Measurements from ENCODE around the gene SUN5. TPM values are rescaled to one million over a fixed set of nuclear protein-coding genes. Genes with fewer than 3 reads are reported as not detected.
"Not testable (repeated sequence)": the region's sequence is repeated elsewhere in the genome, so short reads cannot be mapped to it uniquely, and the experiment has no call there.

SUN5 gene
- total RNA-seq, 1 experiment from 2014 or later: not detected

DNA sequence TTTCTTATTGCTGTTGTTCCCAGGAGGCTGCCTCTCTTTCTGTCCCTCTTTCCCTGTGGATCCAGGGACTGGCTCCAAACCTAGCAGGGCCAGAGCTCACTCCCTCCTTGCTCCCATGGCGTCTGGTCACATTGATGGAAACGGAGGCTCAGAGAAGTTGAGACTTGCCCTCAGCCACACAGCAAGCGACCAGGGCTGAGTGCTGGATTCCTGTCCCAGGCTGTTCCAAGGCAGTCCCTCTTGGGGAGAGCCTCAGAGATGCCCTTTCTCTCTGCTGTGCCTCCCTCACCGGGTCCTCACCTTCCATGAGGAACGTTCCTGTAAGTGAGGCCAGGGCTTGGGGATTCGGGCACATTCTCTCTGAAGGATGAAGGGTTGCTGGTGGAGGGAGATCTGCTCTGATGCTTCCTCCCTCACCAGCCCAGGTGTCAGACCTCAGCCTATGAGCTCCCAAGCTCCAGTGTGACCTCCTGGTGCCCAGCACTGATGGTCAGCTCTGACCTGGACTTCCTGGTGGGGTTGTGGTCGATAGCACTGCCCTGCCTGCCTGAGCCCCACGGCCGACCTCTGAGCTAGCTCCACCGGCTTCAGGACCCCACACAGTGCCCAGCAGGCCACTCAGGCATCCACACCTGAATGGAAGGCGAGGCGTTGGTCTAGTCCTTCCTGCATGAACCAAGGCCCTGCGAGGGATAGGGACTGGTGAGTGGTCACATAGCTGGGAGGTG lies 26.8 kb downstream of the SUN5 start:
- H3K27ac Mint-ChIP-seq (ENCODE audit: unreplicated experiment): no peak overlapping the region
- H3K4me1 Mint-ChIP-seq (ENCODE audit: low read depth, unreplicated experiment): peaks cover 10% of the 10 kb centered on the region
- peak in 1 of 2 experiments; percentile 42 for DNase-seq
- no peaks in the 10 kb centered on the region for H3K36me3 Mint-ChIP-seq (ENCODE audit: insufficient read depth, unreplicated experiment)
- no TSS peak for BruUV-seq (replicated peaks)
- Histone ChIP-seq H3K27me3 (replicated peaks; ENCODE audit: control insufficient read depth, insufficient read depth, low read length) (no peaks in the 10 kb centered on the region), H3K36me3 (ENCODE audit: control insufficient read depth, insufficient read depth, low read length) (no peaks in the 10 kb centered on the region), H3K4me3 (ENCODE audit: low read depth, low read length) (no peak overlapping the region), H3K9me3 (peaks cover 16% of the 10 kb centered on the region; the same call in 1 of the 2 replicates), H3K4me1 (0 out of 2 replicates have a peak, but pooled peaks cover 4% of the 10 kb centered on the region)
- H3K4me3 Mint-ChIP-seq (ENCODE audit: unreplicated experiment): no peak overlapping the region
- H3K27me3 Mint-ChIP-seq (ENCODE audit: insufficient read depth, unreplicated experiment): peaks cover 3% of the 10 kb centered on the region
- no peaks in the 10 kb centered on the region for H3K9me3 Mint-ChIP-seq (ENCODE audit: unreplicated experiment)
- intact Hi-C loops (cut with micrococcal nuclease; ENCODE audit: unreplicated experiment): no loop called here
- TF ChIP-seq, protein P1, sequence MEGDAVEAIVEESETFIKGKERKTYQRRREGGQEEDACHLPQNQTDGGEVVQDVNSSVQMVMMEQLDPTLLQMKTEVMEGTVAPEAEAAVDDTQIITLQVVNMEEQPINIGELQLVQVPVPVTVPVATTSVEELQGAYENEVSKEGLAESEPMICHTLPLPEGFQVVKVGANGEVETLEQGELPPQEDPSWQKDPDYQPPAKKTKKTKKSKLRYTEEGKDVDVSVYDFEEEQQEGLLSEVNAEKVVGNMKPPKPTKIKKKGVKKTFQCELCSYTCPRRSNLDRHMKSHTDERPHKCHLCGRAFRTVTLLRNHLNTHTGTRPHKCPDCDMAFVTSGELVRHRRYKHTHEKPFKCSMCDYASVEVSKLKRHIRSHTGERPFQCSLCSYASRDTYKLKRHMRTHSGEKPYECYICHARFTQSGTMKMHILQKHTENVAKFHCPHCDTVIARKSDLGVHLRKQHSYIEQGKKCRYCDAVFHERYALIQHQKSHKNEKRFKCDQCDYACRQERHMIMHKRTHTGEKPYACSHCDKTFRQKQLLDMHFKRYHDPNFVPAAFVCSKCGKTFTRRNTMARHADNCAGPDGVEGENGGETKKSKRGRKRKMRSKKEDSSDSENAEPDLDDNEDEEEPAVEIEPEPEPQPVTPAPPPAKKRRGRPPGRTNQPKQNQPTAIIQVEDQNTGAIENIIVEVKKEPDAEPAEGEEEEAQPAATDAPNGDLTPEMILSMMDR (IDR thresholded peaks at IDR 0.05; ENCODE audit: insufficient read depth in 1 of 2, low read depth in 1 of 2, low read length in 1 of 2, severe bottlenecking in 1 of 2, unreplicated experiment in 1 of 2): no peak
- ChIA-PET POLR2A (no interaction called here), CTCF (no interaction called here)

DNA sequence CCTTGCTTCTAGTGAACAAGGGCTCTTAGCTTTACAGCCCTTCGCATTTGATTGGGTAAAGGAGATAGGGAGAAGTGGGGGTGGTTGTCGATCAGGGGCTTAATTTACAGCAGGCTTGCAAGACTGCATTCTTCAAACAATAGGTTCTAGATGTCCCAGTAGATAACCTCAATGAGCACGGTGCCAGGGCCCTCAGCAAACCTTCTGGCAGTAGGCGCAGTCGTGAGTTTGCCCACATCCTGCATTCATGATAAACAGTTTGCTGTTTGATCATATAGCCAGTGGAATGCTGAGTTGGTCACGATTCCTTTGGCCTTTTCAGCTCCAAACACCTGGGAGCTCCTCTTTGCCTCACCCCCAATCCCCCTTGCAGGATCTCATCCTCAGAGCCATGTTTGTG lies 27.5 kb downstream of the SUN5 start:
- Histone ChIP-seq H3K4me1 (0 out of 2 replicates have a peak, but pooled peaks cover 4% of the 10 kb centered on the region), H3K27me3 (replicated peaks; ENCODE audit: control insufficient read depth, insufficient read depth, low read length) (no peaks in the 10 kb centered on the region), H3K36me3 (ENCODE audit: control insufficient read depth, insufficient read depth, low read length) (no peaks in the 10 kb centered on the region), H3K4me3 (ENCODE audit: low read depth, low read length) (no peak overlapping the region), H3K9me3 (peaks cover 16% of the 10 kb centered on the region; the same call in 1 of the 2 replicates)
- ChIA-PET POLR2A (no interaction called here), CTCF (no interaction called here)
- intact Hi-C loops (cut with micrococcal nuclease; ENCODE audit: unreplicated experiment): no loop called here
- Mint-ChIP-seq H3K4me3 (ENCODE audit: unreplicated experiment) (no peak overlapping the region), H3K9me3 (ENCODE audit: unreplicated experiment) (no peaks in the 10 kb centered on the region), H3K27ac (ENCODE audit: unreplicated experiment) (no peak overlapping the region), H3K27me3 (ENCODE audit: insufficient read depth, unreplicated experiment) (peaks cover 3% of the 10 kb centered on the region), H3K36me3 (ENCODE audit: insufficient read depth, unreplicated experiment) (no peaks in the 10 kb centered on the region), H3K4me1 (ENCODE audit: low read depth, unreplicated experiment) (peaks cover 10% of the 10 kb centered on the region)
- no TSS peak for BruUV-seq (replicated peaks)
- peak in 1 of 2 experiments; percentile 30 for DNase-seq
- TF ChIP-seq, protein P1 (IDR thresholded peaks at IDR 0.05; ENCODE audit: insufficient read depth in 1 of 2, low read depth in 1 of 2, low read length in 1 of 2, severe bottlenecking in 1 of 2, unreplicated experiment in 1 of 2): no peak

DNA sequence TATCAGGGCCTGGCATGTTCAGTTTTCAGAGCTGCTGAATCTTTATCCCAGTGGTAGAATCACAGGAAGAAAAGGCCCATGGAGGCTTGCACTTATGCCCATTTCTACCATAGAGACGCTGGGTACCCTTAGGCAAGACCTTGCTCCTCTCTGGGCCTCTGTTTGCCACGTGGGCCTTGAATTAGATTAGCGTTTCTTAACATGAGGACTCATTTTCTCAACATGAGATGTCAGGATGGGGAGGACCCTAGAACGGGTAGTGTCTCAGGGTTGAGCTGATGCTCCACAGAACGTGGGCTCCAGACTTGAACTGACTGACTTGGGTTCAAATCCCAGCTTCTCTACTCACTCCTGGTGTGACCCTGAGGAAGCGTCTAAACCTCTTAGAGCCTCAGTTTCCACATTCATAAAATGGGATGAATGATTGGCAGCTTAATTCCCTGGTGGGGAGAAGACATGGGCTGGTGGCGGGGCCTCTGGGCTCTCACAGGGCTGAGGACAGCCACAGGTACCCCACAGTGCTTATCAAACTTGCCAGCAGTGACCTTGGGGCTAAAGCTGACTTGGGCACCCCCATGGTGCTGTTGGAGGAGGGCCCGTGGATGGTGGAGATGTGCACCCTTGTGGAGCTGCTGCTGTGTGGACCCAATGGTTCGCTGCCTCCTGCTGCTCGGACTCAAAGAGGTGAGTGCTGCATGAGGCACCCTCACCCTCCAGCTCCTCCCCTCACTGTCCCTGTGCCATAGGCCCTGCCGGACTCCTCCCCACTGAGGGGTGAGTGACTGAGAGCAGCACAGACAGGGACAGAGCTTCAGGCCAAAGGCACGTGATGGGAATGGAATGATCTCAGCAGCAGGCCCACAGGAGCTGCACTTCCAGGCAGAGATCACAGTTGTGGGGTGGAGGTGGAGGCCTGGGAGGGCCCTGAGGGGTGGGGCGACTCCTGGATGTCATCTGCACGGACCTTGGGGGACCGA lies 28.2 kb downstream of the SUN5 start:
- intact Hi-C loops (cut with micrococcal nuclease; ENCODE audit: unreplicated experiment): no loop called here
- H3K9me3 ChIP-seq: peaks cover 16% of the 10 kb centered on the region; the same call in 1 of the 2 replicates
- CTCF ChIA-PET: interaction anchor here (0.7 kb wide), 1 partner anchor 11 kb away, joined by 3 read pairs; no protein-coding TSS in a partner anchor
- DNase-seq: peak in 1 of 2 experiments; percentile 46
- TF ChIP-seq, protein P1 (IDR thresholded peaks at IDR 0.05; ENCODE audit: insufficient read depth in 1 of 2, low read depth in 1 of 2, low read length in 1 of 2, severe bottlenecking in 1 of 2, unreplicated experiment in 1 of 2): no peak
- H3K36me3 Mint-ChIP-seq (ENCODE audit: insufficient read depth, unreplicated experiment): no peaks in the 10 kb centered on the region
- H3K4me1 Mint-ChIP-seq (ENCODE audit: low read depth, unreplicated experiment): peaks cover 10% of the 10 kb centered on the region
- H3K9me3 Mint-ChIP-seq (ENCODE audit: unreplicated experiment): no peaks in the 10 kb centered on the region
- no peaks in the 10 kb centered on the region for H3K27me3 ChIP-seq (replicated peaks; ENCODE audit: control insufficient read depth, insufficient read depth, low read length)
- POLR2A ChIA-PET: no interaction called here
- no TSS peak for BruUV-seq (replicated peaks)
- H3K4me3 ChIP-seq (ENCODE audit: low read depth, low read length): no peak overlapping the region
- H3K27me3 Mint-ChIP-seq (ENCODE audit: insufficient read depth, unreplicated experiment): peaks cover 3% of the 10 kb centered on the region
- no peak overlapping the region for H3K4me3 Mint-ChIP-seq (ENCODE audit: unreplicated experiment)
- H3K4me1 ChIP-seq: 0 out of 2 replicates have a peak, but pooled peaks cover 4% of the 10 kb centered on the region
- H3K27ac Mint-ChIP-seq (ENCODE audit: unreplicated experiment): no peak overlapping the region
- no peaks in the 10 kb centered on the region for H3K36me3 ChIP-seq (ENCODE audit: control insufficient read depth, insufficient read depth, low read length)

DNA sequence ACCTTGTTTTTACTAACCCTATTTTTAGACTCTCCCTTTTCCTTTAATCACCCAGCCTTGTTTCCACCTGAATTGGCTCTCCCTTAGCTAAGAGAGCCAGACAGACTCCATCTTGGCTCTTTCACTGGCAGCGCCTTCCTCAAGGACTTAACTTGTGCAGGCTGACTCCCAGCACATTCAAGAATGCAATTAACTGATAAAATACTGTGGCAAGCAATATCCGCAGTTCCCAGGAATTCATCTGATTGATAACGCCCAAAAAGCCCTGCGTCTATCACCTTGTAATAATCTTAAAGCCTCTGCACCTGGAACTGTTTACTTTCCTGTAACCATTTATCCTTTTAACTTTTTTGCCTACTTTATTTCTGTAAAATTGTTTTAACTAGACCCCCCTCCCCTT lies 29.1 kb downstream of the SUN5 start:
- H3K27me3 Mint-ChIP-seq (ENCODE audit: insufficient read depth, unreplicated experiment); H3K27ac Mint-ChIP-seq (ENCODE audit: unreplicated experiment); H3K4me1 ChIP-seq; intact Hi-C loops (cut with micrococcal nuclease; ENCODE audit: unreplicated experiment); H3K9me3 Mint-ChIP-seq (ENCODE audit: unreplicated experiment); H3K4me3 Mint-ChIP-seq (ENCODE audit: unreplicated experiment); CTCF ChIA-PET; BruUV-seq (replicated peaks); H3K4me3 ChIP-seq (ENCODE audit: low read depth, low read length); POLR2A ChIA-PET; H3K36me3 ChIP-seq (ENCODE audit: control insufficient read depth, insufficient read depth, low read length); H3K4me1 Mint-ChIP-seq (ENCODE audit: low read depth, unreplicated experiment); H3K27me3 ChIP-seq (replicated peaks; ENCODE audit: control insufficient read depth, insufficient read depth, low read length); H3K36me3 Mint-ChIP-seq (ENCODE audit: insufficient read depth, unreplicated experiment): not testable (repeated sequence)
- H3K9me3 ChIP-seq: peaks cover 16% of the 10 kb centered on the region; the same call in 1 of the 2 replicates
- peak in 1 of 2 experiments; percentile 30 for DNase-seq
